Measurements from ENCODE around the gene NFIB. TPM values are rescaled to one million over a fixed set of nuclear protein-coding genes. Genes with fewer than 3 reads are reported as not detected.

The NFIB gene
- total and polyA plus RNA-seq, 8 donors = 88.8 to 144 (median 127) TPM

- intact Hi-C loops (cut with DNase I) = no loop called here
- H3K36me3 ChIP-seq = no peaks in the 10 kb centered on the region
- H3K4me3 ChIP-seq = no peak overlapping the region
- TF ChIP-seq CTCF (IDR thresholded peaks at IDR 0.05) = no peak
- DNase-seq (no peak), ATAC-seq (no peak)
- no peaks in the 10 kb centered on the region for H3K4me1 ChIP-seq
- H3K27ac ChIP-seq = no peak overlapping the region
- no peaks in the 10 kb centered on the region for H3K27me3 ChIP-seq
- H3K9me3 ChIP-seq = no peaks in the 10 kb centered on the region
Measured at GRCh38 chr9:14148501-14149103, 165.3 kb downstream of the NFIB start.

- no peaks in the 10 kb centered on the region for H3K27me3 ChIP-seq
- ATAC-seq (no peak), DNase-seq (no peak)
- no peaks in the 10 kb centered on the region for H3K9me3 ChIP-seq
- H3K4me3 ChIP-seq = no peak overlapping the region
- no peak for TF ChIP-seq CTCF (IDR thresholded peaks at IDR 0.05)
- intact Hi-C loops (cut with DNase I) = no loop called here
- H3K4me1 ChIP-seq = no peaks in the 10 kb centered on the region
- H3K27ac ChIP-seq = no peak overlapping the region
- no peaks in the 10 kb centered on the region for H3K36me3 ChIP-seq
Measured at GRCh38 chr9:14147738-14148137, 166.2 kb downstream of the NFIB start.

- Histone ChIP-seq H3K36me3 (no peaks in the 10 kb centered on the region), H3K4me3 (no peak overlapping the region), H3K4me1 (no peaks in the 10 kb centered on the region), H3K27me3 (no peaks in the 10 kb centered on the region), H3K27ac (no peak overlapping the region), H3K9me3 (no peaks in the 10 kb centered on the region)
- ATAC-seq (no peak), DNase-seq (no peak)
- intact Hi-C loops (cut with DNase I) = no loop called here
- TF ChIP-seq CTCF (IDR thresholded peaks at IDR 0.05) = no peak
Measured at GRCh38 chr9:14146201-14146874, 167.6 kb downstream of the NFIB start.

GRCh38 chr9:14144215-14144614 is 169.7 kb downstream of the NFIB start:
- H3K27ac ChIP-seq = no peak overlapping the region
- no peaks in the 10 kb centered on the region for H3K4me1 ChIP-seq
- no peak for TF ChIP-seq CTCF (IDR thresholded peaks at IDR 0.05)
- no peak for ATAC-seq
- no peaks in the 10 kb centered on the region for H3K9me3 ChIP-seq
- H3K27me3 ChIP-seq = no peaks in the 10 kb centered on the region
- H3K36me3 ChIP-seq = no peaks in the 10 kb centered on the region
- no peak for DNase-seq
- intact Hi-C loops (cut with DNase I) = no loop called here
- H3K4me3 ChIP-seq = no peak overlapping the region

- Histone ChIP-seq H3K4me3 (no peak overlapping the region), H3K27ac (no peak overlapping the region), H3K9me3 (no peaks in the 10 kb centered on the region), H3K4me1 (no peaks in the 10 kb centered on the region), H3K27me3 (no peaks in the 10 kb centered on the region), H3K36me3 (no peaks in the 10 kb centered on the region)
- no peak for DNase-seq
- no peak for TF ChIP-seq CTCF (IDR thresholded peaks at IDR 0.05)
- ATAC-seq = no peak
- intact Hi-C loops (cut with DNase I) = no loop called here
Measured at GRCh38 chr9:14141699-14142098, 172.2 kb downstream of the NFIB start.
